Transverse colon (tissue), 4 donors: Measurements from ENCODE around the gene SYK.

Source experiments
- POLR2A ChIP-seq: fragments of 450-650 bp; IDR thresholded peaks from one replicate; pipeline ENCODE4 v1.6.1; 2016; ENCODE audit warnings: antibody characterized with exemption, mild to moderate bottlenecking, moderate library complexity
- POLR2AphosphoS5 ChIP-seq, 3 donors: sonication (generic); formaldehyde crosslinking; IDR thresholded peaks; one replicate each; pipeline ENCODE4 v1.6.1; 2016; ENCODE audit warnings: antibody characterized with exemption in 3 of 3
- TF ChIP-seq, protein P1 (sequence below), 5 experiments: fragments of 200-600 bp in 3 of 5; fragments of 450-650 bp in 2 of 5; sonication (generic) in 3 of 5; IDR thresholded peaks; 1 replicate in 2 of 5; 2 replicates in 3 of 5; pipeline ENCODE4 v1.5.1; 2016 to 2017; ENCODE audit warnings: antibody characterized with exemption in 5 of 5, inconsistent platforms in 3 of 5, mild to moderate bottlenecking in 2 of 5, moderate library complexity in 1 of 5

- TF ChIP-seq, protein P1, sequence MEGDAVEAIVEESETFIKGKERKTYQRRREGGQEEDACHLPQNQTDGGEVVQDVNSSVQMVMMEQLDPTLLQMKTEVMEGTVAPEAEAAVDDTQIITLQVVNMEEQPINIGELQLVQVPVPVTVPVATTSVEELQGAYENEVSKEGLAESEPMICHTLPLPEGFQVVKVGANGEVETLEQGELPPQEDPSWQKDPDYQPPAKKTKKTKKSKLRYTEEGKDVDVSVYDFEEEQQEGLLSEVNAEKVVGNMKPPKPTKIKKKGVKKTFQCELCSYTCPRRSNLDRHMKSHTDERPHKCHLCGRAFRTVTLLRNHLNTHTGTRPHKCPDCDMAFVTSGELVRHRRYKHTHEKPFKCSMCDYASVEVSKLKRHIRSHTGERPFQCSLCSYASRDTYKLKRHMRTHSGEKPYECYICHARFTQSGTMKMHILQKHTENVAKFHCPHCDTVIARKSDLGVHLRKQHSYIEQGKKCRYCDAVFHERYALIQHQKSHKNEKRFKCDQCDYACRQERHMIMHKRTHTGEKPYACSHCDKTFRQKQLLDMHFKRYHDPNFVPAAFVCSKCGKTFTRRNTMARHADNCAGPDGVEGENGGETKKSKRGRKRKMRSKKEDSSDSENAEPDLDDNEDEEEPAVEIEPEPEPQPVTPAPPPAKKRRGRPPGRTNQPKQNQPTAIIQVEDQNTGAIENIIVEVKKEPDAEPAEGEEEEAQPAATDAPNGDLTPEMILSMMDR (IDR thresholded peaks at IDR 0.05), result no peak
- TF ChIP-seq POLR2A (no peak), POLR2AphosphoS5 (IDR thresholded peaks at IDR 0.05) (no peak)
Observed at GRCh38 chr9:90770927-90771326, 30.7 kb upstream of the SYK start.
